CD4-positive, alpha-beta T cell treated with Interleukin-15 for 1 hour (primary cell): Measurements from ENCODE around the gene CACNA1D.

Source experiments
- DNase-seq: peaks from one replicate; pipeline ENCODE4 v3.0.0-alpha.2; 2020

CACNA1D gene

DNA sequence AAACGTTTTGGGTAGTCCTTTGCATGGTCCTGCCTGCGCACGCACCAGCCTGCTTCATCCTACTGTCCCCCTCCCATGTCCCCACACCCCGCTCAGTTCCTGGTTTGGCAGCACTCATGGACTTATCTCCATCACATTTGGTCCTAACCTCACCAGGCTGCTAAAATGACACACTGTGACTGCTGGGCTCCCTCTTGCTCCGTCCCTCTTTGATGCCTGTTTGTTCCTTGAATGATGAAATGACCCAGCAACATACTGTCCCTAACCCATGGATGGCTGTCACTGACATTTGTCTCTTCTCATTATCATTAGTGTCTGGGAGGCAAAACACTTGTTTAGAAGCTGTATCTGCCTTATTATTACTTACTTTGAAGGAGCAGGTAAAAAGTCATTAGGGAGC lies 271.3 kb downstream of the CACNA1D start:
- no peak for DNase-seq

DNA sequence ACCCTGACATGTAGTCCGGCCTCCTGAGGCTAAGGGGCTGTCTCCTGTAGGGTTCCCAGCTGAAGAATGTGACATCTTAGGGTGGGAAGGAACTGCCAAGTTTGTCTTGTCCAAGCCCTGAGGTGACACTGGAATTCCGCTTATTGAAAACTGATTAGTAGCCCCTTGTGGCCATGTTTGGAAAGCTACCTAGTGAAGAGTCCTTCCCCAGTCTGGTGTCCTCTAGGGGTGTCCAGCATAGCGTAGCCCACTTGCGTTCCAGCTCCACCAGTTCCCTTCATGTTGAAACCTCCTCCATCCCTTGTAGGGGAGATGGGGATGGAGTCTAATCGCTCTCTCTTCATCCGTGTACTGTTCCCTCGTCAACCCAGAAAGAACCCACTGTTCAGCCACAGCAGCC lies 272.3 kb downstream of the CACNA1D start:
- no peak for DNase-seq

DNA sequence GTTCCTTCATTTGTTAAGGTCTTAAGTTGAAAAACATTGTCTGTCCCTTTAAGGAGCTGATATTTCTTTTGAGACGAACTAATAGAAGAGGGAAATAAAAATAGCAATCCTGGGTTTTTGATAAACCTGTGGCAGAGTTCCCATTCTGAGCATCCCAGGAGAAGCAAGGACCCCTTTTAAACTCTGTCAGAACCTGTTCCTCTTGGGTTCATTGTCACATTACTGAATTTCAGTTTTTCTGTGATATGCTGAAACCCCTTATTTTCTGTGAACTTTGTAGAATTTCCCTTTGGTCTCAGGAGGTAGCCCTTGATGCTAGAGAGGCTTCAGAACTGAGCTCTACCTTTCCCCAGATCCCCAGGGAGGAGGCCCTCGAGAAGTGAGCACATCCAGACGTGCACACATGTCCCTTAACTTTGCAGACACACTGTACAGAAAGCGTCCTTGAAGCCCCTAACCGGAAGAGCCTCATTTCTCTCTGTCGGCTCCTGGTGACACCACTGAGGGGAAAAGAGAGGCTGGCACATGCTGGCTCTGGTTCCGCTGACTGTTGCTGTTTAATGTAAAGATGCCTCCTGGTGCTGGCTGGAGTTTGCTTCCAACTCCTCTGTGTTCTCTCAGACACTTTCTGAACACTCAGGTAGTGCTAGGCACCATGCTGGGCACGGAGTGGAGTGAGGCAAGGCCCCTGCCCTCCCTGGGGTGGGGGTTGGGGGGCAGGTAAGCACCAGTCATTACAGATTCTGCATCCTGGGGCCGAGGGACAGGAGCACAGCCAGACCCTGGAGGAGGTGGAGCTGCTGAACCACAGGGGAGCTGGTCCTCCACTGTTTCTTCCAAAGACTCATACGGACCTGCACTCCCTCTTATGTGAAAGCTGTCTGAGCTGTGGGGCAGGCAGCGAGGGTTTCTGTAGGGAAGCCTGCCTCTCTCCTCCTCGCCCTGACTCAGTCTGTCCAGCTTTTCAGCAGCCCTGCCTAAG lies 274.4 kb downstream of the CACNA1D start:
- no peak for DNase-seq

DNA sequence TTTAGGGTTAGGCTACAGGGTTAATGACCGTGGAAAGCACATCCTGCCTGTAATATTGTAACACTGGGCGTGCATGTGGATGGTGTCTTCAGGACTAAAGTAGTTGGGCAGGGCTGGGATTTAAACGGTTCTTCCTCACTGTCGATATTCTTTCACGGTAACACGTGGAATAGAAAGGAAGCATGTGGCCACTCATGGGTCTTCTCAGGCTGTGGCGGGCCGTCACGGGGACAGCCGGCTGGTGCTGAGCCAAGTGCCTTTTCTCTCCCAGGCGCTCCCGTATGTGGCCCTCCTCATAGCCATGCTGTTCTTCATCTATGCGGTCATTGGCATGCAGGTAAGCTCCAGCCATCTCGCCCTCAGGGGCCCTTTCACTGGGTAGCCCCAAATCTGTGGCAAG lies 278.2 kb downstream of the CACNA1D start:
- DNase-seq: no peak

DNA sequence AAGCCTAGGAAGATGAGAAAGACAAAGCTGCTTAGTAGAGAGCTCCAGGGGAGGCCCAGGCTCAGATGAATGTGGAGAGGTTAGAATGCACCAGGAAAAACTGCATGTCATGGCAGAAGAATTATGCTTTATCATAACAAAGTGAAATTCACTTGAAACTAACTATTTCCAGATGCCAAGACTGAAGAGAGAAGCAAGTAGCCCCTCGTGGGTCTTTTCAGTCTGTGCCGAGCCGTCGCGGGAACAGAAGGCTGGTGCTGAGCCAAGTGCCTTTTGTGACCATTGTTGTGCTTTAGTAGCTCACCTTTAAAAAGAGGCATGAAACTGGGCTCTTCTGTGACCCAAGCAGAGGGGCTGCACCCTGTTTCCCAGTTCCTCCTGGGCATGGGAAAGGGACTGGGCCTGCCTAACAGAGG lies 278.6 kb downstream of the CACNA1D start:
- DNase-seq: no peak

DNA sequence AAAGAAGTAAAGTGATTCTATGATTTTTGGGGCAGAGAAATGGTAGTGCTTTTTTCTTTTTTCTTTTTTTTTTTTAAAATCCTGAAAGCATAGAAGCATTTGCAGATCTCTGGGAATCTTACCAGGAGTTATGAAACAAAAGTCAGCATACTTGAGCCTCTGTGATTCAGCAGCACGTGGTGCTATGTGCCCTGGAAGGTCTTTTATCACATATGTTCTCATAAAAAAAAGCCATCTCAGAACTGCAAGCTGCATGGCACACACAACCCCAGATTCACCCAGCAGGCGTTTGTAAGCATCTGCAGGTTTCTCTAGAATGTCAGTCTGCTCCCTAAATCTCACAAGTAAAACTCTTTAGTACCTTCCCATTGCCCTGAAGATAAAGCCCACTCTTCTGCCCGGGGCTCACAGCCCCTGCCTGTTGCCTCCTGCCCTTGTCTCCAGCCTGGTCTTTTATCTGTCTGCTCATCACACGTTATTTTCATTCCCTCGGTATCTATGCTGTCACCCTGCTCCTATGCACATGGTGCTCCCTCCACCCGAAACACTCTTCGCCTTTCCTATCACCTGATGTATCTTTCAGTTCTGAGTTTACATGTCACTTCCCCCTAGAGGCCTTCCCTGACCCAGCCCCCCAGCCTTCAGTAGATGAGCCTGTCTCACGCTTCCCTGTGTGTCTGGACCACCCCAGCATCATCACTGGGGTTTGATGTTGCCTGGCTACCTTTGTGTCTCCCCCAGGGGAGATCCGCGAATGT lies 279.4 kb downstream of the CACNA1D start:
- DNase-seq: no peak

DNA sequence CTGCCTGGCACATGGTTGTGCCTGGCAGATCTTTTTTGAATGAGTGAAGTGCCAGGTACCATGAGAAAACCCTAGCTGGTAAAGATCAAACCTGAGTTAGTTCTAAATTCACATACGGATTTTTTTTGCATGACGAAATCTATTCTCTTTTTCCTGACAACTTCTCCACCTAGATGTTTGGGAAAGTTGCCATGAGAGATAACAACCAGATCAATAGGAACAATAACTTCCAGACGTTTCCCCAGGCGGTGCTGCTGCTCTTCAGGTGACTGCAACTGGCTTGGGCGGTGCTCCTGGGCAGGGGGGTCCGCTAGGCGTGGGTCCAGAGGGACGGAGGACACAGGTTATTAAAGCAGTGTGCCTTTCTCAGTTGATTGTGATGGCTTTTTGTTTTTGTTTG lies 280.0 kb downstream of the CACNA1D start:
- no peak for DNase-seq

DNA sequence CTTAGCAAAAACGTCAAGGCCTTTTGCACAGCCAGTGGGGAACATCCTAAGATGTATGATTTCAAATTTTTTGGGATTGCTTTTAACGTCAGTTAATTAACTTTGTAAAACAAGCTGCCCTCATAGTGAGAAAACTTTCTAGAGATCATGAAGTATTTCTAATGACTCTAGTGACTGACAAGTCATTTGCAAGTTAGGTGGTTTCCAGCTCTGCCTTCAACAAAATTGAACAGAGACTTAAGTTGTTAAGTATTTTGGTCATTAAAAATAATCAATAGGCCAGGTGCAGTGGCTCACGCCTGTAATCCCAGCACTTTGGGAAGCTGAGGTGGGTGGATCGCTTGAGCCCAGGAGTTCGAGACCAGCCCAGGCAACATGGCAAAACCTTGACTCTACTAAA lies 280.6 kb downstream of the CACNA1D start:
- DNase-seq: no peak

DNA sequence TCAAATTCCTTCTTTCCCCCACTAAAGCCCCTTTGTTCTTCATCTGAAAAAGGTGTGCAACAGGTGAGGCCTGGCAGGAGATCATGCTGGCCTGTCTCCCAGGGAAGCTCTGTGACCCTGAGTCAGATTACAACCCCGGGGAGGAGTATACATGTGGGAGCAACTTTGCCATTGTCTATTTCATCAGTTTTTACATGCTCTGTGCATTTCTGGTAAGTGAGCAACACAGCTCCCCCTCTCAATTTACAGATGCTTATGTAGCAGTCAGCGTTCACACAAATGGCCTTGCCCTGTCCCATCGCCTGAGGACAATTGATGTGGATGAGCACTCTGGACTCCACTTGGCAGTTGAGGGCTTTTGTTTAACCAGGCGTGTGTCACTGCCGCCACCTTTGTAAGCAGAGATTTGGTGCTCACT lies 281.4 kb downstream of the CACNA1D start:
- no peak for DNase-seq

DNA sequence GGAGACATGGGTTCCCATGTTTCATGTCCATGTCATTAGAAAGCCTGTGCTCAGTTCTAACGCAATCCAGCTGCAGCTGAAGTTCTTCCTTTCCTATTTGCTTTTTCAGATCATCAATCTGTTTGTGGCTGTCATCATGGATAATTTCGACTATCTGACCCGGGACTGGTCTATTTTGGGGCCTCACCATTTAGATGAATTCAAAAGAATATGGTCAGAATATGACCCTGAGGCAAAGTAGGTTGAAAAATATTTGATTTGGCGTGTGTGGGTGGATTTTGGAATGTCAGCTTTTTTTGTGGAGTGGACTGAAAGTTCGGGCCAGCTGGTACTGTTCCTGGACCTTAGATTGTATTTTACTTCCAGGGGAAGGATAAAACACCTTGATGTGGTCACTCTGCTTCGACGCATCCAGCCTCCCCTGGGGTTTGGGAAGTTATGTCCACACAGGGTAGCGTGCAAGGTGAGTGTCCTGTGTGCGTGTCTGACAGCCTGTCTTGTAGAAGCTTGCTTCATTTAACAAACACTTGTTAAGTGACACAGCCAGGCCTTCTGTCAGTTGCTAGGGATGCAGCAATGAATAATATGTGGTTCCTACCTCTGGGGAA lies 282.2 kb downstream of the CACNA1D start:
- DNase-seq: no peak

DNA sequence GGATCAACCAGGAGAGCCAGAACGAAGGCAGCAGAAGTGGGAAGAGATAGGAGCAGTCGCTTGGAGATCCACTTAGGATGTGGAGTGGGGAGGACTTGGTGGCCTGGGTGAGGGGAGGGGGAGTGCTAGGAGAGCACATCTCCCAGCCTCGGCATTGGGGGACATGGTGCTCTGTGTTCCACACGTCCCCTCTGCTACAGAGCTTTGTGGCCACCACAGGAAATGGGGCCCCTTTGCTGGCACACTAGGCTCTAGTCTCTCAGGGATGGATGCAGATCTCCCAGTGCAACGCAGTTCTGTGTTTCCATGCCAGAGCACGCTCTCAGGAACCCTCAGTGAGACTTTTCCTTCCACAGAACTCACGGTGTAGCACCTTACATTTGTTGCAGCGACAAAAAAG lies 283.1 kb downstream of the CACNA1D start:
- DNase-seq: no peak

DNA sequence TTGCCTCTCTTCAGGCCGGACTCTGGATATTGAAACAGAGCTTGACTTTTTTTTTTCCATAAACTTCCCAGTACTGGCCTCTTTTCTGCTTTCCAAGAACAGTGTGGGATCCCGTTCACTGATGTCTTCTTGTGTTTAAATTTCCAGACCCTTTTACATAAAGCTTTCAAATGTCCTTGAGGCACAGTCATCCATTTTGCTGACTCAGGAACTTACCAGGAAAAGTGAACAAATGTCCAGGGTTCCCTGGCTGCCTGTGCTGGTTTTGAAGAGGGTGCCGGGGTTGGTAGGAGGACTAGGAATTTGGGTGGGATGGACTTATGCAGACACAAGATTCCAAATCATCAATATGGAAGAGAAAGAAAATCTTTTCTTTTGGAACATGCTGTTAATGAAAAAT lies 283.7 kb downstream of the CACNA1D start:
- no peak for DNase-seq

DNA sequence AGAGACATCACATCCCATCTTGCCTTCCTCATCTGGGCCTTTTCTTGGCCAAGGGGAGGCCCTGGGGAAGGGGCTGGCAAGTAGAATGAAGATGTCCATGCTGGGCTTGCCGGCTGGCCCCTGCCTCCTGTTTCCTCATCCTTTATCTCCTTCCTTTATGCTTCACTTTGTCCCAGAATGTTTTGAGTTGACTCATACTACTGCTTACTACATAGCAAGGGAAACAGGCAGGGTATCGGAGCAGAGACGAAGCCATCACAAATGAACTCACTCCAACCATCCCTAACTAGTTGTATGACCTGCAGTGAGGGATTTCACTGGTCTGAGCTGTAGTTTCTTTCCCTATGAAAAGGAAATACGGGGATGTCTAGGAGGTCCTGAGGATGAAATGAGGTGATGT lies 285.8 kb downstream of the CACNA1D start:
- DNase-seq: no peak

DNA sequence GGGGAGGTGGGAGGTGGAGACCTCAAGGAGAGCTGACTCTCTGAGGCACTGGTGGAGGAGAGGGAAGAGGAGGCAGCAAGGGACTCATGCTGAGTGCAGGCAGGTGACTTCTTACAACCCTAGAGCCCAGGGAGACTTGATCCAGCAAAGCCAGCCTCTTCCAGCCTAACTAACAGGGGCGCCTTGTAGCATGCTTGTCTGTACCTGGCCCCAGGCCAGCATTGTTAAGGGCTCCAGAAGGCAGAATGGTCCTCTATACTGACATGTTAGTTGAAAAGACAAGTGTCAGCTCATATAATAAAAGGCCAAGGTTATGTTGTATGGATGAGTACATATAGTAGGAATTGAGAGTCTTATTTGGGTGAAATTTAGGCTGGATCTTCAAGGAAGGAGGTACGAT lies 286.4 kb downstream of the CACNA1D start:
- DNase-seq: no peak

DNA sequence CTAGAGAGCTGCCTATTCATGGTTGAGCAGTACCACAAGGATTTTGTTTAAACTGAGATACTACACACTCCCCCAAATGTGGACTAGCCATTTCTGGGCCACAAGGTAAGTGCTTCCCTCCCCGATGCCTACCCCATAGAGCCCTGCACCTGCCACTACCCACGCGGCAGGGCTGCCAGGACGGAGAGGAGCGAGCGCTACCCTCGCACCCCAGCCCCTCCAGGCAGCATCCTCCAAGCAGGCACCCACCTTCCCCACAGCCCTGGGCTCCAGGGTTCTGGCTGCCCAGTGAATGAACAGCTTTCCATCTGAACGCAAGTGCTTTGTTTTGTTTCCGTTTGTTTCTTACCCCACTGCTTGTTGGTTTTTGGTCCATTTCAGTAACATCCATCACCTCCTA lies 292.6 kb downstream of the CACNA1D start:
- no peak for DNase-seq

DNA sequence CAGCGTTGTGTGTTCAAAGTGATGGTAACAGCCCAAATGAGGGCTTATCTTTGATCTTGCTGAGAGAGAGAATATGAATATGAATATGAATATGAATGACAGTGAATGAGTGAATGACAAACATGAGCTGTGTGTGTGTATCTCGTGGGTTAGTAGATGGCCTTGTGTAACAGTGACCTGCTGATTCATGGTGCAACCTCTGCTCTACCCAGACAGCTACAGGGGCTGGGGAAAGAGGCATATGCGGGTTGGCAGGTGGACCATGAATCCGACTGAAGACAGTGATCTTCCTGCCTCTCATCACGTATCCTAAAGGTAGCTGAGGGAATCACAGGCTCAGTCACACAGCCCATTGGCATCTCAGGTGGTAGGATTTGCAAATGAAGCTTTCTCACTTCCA lies 293.6 kb downstream of the CACNA1D start:
- no peak for DNase-seq

DNA sequence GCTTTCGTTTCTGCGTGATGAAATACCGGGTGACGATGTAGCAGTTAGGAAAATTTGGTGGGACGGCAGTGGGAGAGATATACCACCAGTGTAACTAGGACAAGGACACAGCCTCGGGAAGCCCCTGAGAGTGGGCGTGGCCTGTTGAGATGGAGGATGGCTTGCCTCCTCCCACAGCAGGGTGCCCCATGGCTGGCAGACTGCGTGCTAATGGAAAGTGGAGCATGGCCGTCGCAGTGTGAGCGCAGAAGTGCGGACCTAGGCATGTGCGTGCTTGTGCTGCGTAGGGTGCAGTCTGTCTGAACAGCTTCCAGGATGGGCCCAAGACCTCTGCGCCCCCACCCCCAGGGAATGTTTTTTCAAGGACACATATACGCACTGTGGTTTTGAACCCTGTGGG lies 295.0 kb downstream of the CACNA1D start:
- no peak for DNase-seq

DNA sequence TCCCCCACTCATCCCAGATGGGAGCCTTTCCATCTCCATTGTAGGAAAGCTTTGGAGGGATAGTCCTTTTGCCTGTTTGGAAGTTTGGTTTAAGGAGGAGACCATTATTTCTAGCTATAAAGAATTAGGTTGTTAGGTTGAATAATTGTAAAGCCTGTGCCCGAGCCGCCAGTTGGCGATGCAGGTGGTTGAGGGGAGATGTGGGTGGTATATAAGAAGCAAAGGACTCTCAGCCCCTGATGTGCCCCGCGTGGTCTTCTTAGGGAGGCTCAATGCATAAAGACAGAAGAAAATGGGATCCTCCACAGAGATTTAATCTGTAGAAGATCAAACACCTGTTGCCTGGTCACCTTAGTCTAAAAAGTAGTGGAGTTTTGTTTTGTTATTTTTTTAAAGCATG lies 296.1 kb downstream of the CACNA1D start:
- DNase-seq: no peak

DNA sequence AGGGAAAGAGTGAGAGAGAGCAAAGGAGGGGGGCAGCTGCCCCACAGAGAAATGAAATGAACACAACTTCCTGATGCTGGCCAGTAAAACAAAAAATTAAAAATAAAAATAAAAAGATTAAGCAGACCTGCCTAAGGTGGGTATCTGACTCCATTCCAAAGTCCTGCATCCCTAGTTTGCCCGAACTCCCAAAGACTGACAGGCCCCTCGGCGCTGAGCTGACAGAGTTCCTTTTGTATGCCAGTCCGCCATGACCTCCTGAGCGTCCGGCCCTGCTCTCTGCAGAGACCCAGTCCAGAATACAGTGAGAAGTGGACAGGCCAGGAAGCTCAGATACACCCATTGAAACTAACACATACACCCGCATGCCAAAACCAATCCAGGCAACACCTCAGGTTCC lies 296.9 kb downstream of the CACNA1D start:
- DNase-seq: no peak

DNA sequence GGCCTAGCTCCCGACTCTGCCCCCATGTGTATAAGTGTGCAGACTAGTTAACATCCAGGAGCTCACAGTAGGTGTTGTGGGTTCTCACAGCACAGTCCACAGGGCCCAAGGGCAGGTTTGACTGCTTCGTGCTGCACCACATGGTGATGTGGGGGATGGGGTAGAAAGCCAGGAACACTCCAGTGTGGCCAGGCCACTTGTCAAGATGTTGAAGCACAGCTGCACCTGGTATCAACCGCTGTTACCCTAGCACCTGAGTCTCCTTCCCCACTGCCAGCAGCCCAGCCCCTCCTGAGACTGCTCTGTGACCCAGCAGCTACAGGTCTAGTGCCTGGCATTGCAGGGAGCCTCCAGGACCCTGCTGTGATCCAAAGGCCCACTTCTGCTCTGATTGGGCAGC lies 298.5 kb downstream of the CACNA1D start:
- no peak for DNase-seq

DNA sequence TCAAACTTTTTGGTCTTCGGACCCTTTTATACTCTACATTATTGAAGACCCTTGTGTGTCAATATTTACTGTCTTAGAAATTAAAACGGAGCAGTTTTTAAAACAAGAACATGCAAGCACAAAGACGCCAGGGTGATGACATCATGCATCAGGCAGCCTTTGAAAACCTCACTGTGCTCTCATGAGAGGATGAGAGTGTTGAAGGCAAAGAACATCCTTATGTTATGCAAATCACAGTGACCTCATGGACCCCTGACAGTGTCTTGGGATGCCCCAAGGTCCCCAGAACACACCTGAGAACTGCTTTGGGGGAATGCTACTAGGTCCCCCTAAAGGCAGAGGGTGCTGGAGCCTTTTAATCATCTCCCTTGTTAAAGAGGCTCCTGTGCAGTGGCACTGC lies 300.2 kb downstream of the CACNA1D start:
- no peak for DNase-seq

DNA sequence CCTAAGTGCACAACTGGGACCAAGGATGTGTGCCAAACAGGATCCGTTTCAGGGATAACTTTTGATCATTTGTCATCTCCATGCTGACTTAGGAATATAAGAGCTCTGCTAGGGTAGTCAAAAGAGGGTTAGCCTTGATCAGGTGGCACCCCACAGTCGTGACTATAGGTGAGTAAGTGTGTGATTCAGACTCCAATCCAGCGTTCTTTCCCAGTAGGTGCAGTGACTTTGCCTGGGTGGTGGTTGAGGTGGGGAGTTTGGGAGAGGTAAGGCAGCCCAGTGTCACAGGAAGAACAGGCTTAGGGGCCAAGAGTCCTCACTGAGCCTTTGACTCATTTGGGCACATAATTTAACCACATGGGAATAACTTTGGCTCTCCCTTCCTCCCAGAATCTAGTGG lies 300.8 kb downstream of the CACNA1D start:
- no peak for DNase-seq

DNA sequence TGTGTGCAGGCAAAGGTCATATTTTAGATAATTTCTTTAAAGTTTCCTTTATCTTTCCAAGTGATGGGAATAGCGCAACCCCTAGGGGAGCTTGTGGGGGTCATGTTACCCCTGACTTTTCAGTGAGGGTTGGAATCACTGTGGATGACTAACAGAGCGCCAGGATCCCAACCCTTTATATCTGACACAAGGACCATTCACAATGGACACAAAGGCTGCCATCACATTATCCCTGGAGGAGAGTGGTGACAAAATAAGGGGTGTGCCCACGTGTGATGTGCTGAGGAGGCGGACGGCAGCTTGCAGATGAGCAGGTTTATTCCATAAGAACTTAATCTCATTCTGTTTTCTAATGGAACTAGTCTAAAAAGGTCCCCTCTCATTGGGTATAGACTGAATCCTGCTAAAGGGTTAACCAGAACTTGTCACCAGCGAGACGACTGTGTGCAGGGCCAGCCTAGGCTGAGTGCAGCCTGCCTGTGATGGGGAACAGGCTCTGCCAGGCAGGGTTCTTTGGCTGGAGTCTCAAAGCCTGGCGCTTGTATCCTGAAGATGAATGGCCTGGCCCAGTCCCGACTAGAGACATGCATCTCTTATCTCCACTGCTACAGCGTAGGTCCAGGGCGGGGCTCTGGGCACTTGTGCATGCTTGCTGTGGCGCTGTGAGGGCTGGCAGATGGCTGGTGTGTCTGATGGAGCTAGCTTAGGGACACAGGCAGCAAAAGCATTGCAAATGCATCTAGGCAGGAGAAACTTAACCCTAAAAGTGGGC lies 301.6 kb downstream of the CACNA1D start:
- DNase-seq: no peak
